ENCODE results near the gene HTT-AS.
"Not testable (repeated sequence)": the region's sequence is repeated elsewhere in the genome, so short reads cannot be mapped to it uniquely, and the experiment has no call there.

Gene HTT-AS

GRCh38 chr4:3074078-3074845 lies at the start of gene HTT-AS, which contains the start of gene HTT:
HTT-AS (minus strand) TSS chr4:3074538.
HTT (plus strand) TSS chr4:3074681; CDS start chr4:3074826, 145 bp downstream.
- DNase-seq: peak; percentile 92

- no peak for DNase-seq
Observed at GRCh38 chr4:3123181-3123671, 48.9 kb upstream of the HTT-AS start.

- no peak for DNase-seq
Observed at GRCh38 chr4:3122081-3122563, 47.8 kb upstream of the HTT-AS start.

- DNase-seq: no peak
Observed at GRCh38 chr4:3121596-3121995, 47.3 kb upstream of the HTT-AS start.

GRCh38 chr4:3121110-3121509 lies 46.8 kb upstream of the HTT-AS start:
- no peak for DNase-seq

- DNase-seq: no peak
Observed at GRCh38 chr4:3119464-3119863, 45.1 kb upstream of the HTT-AS start.

- DNase-seq: no peak
Observed at GRCh38 chr4:3118312-3118711, 44.0 kb upstream of the HTT-AS start.

GRCh38 chr4:3116955-3117354 lies 42.6 kb upstream of the HTT-AS start:
- DNase-seq: no peak

GRCh38 chr4:3115637-3116270 lies 41.4 kb upstream of the HTT-AS start:
- DNase-seq: no peak

GRCh38 chr4:3114377-3114776 lies 40.0 kb upstream of the HTT-AS start:
- DNase-seq: no peak

GRCh38 chr4:3112609-3113469 lies 38.5 kb upstream of the HTT-AS start:
- DNase-seq: no peak

GRCh38 chr4:3112201-3112600 lies 37.9 kb upstream of the HTT-AS start:
- DNase-seq: no peak

GRCh38 chr4:3111461-3111860 lies 37.1 kb upstream of the HTT-AS start:
- DNase-seq: no peak

GRCh38 chr4:3108211-3108610 lies 33.9 kb upstream of the HTT-AS start:
- DNase-seq: no peak

GRCh38 chr4:3107691-3108121 lies 33.4 kb upstream of the HTT-AS start:
- no peak for DNase-seq

GRCh38 chr4:3107271-3107670 lies 32.9 kb upstream of the HTT-AS start:
- DNase-seq: no peak

- peak; percentile 63 for DNase-seq
Observed at GRCh38 chr4:3106339-3107186, 32.2 kb upstream of the HTT-AS start.

GRCh38 chr4:3098346-3098745 lies 24.0 kb upstream of the HTT-AS start:
- DNase-seq: no peak

- DNase-seq: no peak
Observed at GRCh38 chr4:3096202-3096601, 21.9 kb upstream of the HTT-AS start.

- not testable (repeated sequence) for DNase-seq
Observed at GRCh38 chr4:3094701-3095100, 20.4 kb upstream of the HTT-AS start.

- DNase-seq: no peak
Observed at GRCh38 chr4:3091464-3091863, 17.1 kb upstream of the HTT-AS start.
